Cardiac muscle cell (in vitro differentiated cells and primary cell): ENCODE measurements around the gene IFNA6. TPM values are rescaled to one million over a fixed set of nuclear protein-coding genes. Genes with fewer than 3 reads are reported as not detected.

Source experiments
- DNase-seq, 2 donors: peaks; one replicate each; pipeline versions ENCODE4 v3.0.0 to v3.0.0-alpha.2; 2010 to 2017; ENCODE audit warnings: low read depth in 1 of 2, low spot score in 1 of 2
- H3K27ac ChIP-seq: fragments of 200-600 bp; sonication (generic); 2 replicates; pipeline ENCODE4 v1.5.1; 2016
- H3K27me3 ChIP-seq: fragments of 200-600 bp; sonication (generic); 2 replicates; pipeline ENCODE4 v1.6.0; 2016; ENCODE audit warnings: control low read depth
- H3K36me3 ChIP-seq: fragments of 200-600 bp; sonication (generic); 2 replicates; pipeline ENCODE4 v1.5.1; 2016; ENCODE audit warnings: control low read depth
- H3K4me1 ChIP-seq: fragments of 200-600 bp; sonication (generic); 2 replicates; pipeline ENCODE4 v1.8.1; 2017; ENCODE audit warnings: low read depth, mild to moderate bottlenecking, mixed run types
- H3K4me3 ChIP-seq: fragments of 200-600 bp; sonication (generic); 2 replicates; pipeline ENCODE4 v1.5.1; 2016; ENCODE audit warnings: mild to moderate bottlenecking
- H3K9me3 ChIP-seq: fragments of 200-600 bp; sonication (generic); 2 replicates; pipeline ENCODE4 v1.5.1; 2017; ENCODE audit warnings: low read depth, mild to moderate bottlenecking, control low read depth
- polyA plus RNA-seq: library from polyadenylated mRNA; unstranded; fragments of >200 nt; fragmentation: Nextera tagmentation; extraction: Ambion mirVana; gene quantifications from 2 replicates; pipeline ENCODE4 v1.2.1, GENCODE V29; 2016
- total RNA-seq: library from RNA; depleted of rRNA; stranded (reverse); fragments of >200 nt; gene quantifications from 2 replicates; pipeline ENCODE4 v1.2.3, GENCODE V29; 2016
- TF ChIP-seq, protein P1 (sequence below): IDR thresholded peaks from 2 replicates; pipeline ENCODE4 v1.5.1; 2012; ENCODE audit warnings: low read depth, mild to moderate bottlenecking, low read length

Gene IFNA6
- total and polyA plus RNA-seq, 2 experiments from 2014 or later, result not detected

DNA sequence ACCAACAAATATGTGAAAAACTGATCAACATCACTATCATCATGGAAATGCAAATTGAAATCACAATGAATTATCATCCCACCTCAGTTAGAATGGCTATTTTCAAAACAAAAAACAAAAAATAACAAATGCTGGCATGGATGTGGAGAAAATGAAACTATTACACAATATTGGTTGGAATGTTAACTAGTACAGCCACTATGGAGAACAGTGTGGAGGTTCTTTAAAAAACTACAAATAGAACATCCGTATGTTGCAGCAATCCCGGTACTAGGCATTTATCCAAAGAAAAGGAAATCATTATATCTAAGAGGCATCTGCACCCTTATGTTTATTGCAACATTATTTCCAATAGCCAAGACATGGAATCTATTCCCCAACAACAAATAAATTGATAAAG lies 36.5 kb downstream of the IFNA6 start:
- TF ChIP-seq, protein P1, sequence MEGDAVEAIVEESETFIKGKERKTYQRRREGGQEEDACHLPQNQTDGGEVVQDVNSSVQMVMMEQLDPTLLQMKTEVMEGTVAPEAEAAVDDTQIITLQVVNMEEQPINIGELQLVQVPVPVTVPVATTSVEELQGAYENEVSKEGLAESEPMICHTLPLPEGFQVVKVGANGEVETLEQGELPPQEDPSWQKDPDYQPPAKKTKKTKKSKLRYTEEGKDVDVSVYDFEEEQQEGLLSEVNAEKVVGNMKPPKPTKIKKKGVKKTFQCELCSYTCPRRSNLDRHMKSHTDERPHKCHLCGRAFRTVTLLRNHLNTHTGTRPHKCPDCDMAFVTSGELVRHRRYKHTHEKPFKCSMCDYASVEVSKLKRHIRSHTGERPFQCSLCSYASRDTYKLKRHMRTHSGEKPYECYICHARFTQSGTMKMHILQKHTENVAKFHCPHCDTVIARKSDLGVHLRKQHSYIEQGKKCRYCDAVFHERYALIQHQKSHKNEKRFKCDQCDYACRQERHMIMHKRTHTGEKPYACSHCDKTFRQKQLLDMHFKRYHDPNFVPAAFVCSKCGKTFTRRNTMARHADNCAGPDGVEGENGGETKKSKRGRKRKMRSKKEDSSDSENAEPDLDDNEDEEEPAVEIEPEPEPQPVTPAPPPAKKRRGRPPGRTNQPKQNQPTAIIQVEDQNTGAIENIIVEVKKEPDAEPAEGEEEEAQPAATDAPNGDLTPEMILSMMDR, result no peak
- no peak overlapping the region for H3K4me3 ChIP-seq
- H3K27ac ChIP-seq, result no peak overlapping the region
- H3K9me3 ChIP-seq, result no peaks in the 10 kb centered on the region
- no peaks in the 10 kb centered on the region for H3K4me1 ChIP-seq
- H3K27me3 ChIP-seq, result peaks cover 5% of the 10 kb centered on the region
- DNase-seq, result no peak
- H3K36me3 ChIP-seq, result no peaks in the 10 kb centered on the region

- no peaks in the 10 kb centered on the region for H3K9me3 ChIP-seq
- H3K36me3 ChIP-seq, result no peaks in the 10 kb centered on the region
- no peaks in the 10 kb centered on the region for H3K4me1 ChIP-seq
- TF ChIP-seq, protein P1, result no peak
- H3K27me3 ChIP-seq, result no peaks in the 10 kb centered on the region
- no peak for DNase-seq
- H3K27ac ChIP-seq, result no peak overlapping the region
- H3K4me3 ChIP-seq, result no peak overlapping the region
Measured at GRCh38 chr9:21311889-21312288, 38.8 kb downstream of the IFNA6 start.

GRCh38 chr9:21305213-21305612 lies 45.5 kb downstream of the IFNA6 start, which contains the start of gene IFNA5:
IFNA5 (minus strand) TSS chr9:21305313; CDS start chr9:21305256, 57 bp downstream.
- TF ChIP-seq, protein P1, result no peak
- no peaks in the 10 kb centered on the region for H3K4me1 ChIP-seq
- H3K27me3 ChIP-seq, result peaks cover 15% of the 10 kb centered on the region
- H3K27ac ChIP-seq, result no peak within 1 kb of the TSS
- H3K4me3 ChIP-seq, result no peak within 1 kb of the TSS
- no peak for DNase-seq
- H3K9me3 ChIP-seq, result no peaks in the 10 kb centered on the region
- no peaks in the 10 kb centered on the region for H3K36me3 ChIP-seq

Other genes with a start within 250 kb of the IFNA6 start
- gene IFNW1, start 209.1 kb downstream of the IFNA6 start, total RNA-seq, result not detected in 2 replicates
- gene IFNW1, start 209.1 kb downstream of the IFNA6 start, polyA plus RNA-seq, result not detected in 2 replicates
- not detected in 2 replicates for gene IFNA21, start 184.2 kb downstream of the IFNA6 start, total RNA-seq
- not detected in 2 replicates for gene IFNA21, start 184.2 kb downstream of the IFNA6 start, polyA plus RNA-seq
- not detected in 2 replicates for gene IFNA4, start 163.3 kb downstream of the IFNA6 start, total RNA-seq
- gene IFNA4, start 163.3 kb downstream of the IFNA6 start, polyA plus RNA-seq, result not detected in 2 replicates
- not detected in 2 replicates for gene IFNA7, start 148.7 kb downstream of the IFNA6 start, total RNA-seq
- gene IFNA7, start 148.7 kb downstream of the IFNA6 start, polyA plus RNA-seq, result not detected in 2 replicates
- not detected in 2 replicates for gene IFNA10, start 143.7 kb downstream of the IFNA6 start, total RNA-seq
- gene IFNA10, start 143.7 kb downstream of the IFNA6 start, polyA plus RNA-seq, result not detected in 2 replicates
- gene IFNA16, start 133.6 kb downstream of the IFNA6 start, total RNA-seq, result not detected in 2 replicates
- gene IFNA16, start 133.6 kb downstream of the IFNA6 start, polyA plus RNA-seq, result not detected in 2 replicates
- not detected in 2 replicates for gene IFNA17, start 122.7 kb downstream of the IFNA6 start, total RNA-seq
- not detected in 2 replicates for gene IFNA17, start 122.7 kb downstream of the IFNA6 start, polyA plus RNA-seq
- not detected in 2 replicates for gene IFNA14, start 110.9 kb downstream of the IFNA6 start, total RNA-seq
- not detected in 2 replicates for gene IFNA14, start 110.9 kb downstream of the IFNA6 start, polyA plus RNA-seq
- gene IFNA5, start 45.6 kb downstream of the IFNA6 start, total RNA-seq, result not detected in 2 replicates
- gene IFNA5, start 45.6 kb downstream of the IFNA6 start, polyA plus RNA-seq, result not detected in 2 replicates
- 22.6 and 23.1 TPM in 2 replicates for gene KLHL9, start 15.5 kb downstream of the IFNA6 start, total RNA-seq
- gene KLHL9, start 15.5 kb downstream of the IFNA6 start, polyA plus RNA-seq, result 15.8 and 26.3 TPM in 2 replicates
- gene IFNA13, start 17.2 kb upstream of the IFNA6 start, total RNA-seq, result not detected in 2 replicates
- gene IFNA13, start 17.2 kb upstream of the IFNA6 start, polyA plus RNA-seq, result not detected in 2 replicates
- not detected in 2 replicates for gene IFNA2, start 34.5 kb upstream of the IFNA6 start, total RNA-seq
- not detected in 2 replicates for gene IFNA2, start 34.5 kb upstream of the IFNA6 start, polyA plus RNA-seq
- gene IFNA8, start 58.2 kb upstream of the IFNA6 start, total RNA-seq, result not detected in 2 replicates
- not detected in 2 replicates for gene IFNA8, start 58.2 kb upstream of the IFNA6 start, polyA plus RNA-seq
- not detected in 2 replicates for gene IFNA1, start 89.6 kb upstream of the IFNA6 start, total RNA-seq
- gene IFNA1, start 89.6 kb upstream of the IFNA6 start, polyA plus RNA-seq, result not detected in 2 replicates
- gene IFNE, start 131.4 kb upstream of the IFNA6 start, total RNA-seq, result not detected in 2 replicates
- not detected in 2 replicates for gene IFNE, start 131.4 kb upstream of the IFNA6 start, polyA plus RNA-seq